ENCODE measurements around the gene DSC3.
A peak's percentile ranks its signal among the peaks of the same experiment; 100 is the strongest.

- TF ChIP-seq CTCF (conservative IDR thresholded peaks at IDR 0.05; ENCODE audit: low read depth, low read length) (peak; percentile 41; the same call in 1 of the 2 replicates), EZH2 (IDR thresholded peaks at IDR 0.05; ENCODE audit: borderline replicate concordance, low read depth, low read length, poor library complexity, severe bottlenecking) (no peak)
Observed at GRCh38 chr18:30970196-30970816, 72.2 kb downstream of the DSC3 start.

Measured in A673 (cell line).